ENCODE measurements around the gene COLEC11.
"Not testable (repeated sequence)": the region's sequence is repeated elsewhere in the genome, so short reads cannot be mapped to it uniquely, and the experiment has no call there.

The COLEC11 gene

DNA sequence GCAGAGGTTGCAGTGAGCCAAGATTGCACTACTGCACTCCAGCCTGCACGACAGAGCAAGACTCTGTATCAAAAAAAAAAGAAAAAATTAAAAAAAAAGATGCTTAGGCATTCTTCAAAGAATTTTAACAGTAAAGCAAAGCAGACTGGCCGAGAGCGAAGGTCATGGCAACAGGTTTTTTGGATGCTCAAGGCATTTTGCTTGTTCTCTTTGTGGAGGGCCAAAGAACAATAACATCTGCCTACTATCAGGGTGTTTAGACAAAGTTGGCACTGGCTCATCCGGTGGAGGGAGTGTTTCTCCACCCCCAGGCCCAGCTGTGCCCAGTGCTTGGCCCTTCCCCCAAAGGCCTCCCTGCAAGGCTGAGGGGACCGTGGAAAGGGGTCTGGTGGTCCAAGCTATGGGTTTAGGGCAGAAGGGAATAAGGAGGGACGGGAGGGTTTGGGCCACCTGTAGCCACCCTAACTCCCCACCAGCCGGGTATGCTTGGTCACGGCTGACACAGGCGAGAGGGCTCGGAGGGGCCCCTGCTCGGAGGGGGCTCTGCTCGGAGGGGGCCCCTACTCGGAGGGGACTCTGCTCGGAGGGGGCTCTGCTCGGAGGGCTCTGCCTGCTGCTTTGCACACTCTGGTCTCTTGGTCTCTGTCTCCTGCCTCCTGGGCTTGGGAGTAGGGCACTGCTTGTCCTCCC is 36.4 kb downstream of the COLEC11 start:
- no peak for TF ChIP-seq POLR2A (IDR thresholded peaks at IDR 0.05; ENCODE audit: low read depth, low read length)
- FAIRE-seq, result no peak
- DNase-seq (ENCODE audit: insufficient read length, low spot score), result no peak

DNA sequence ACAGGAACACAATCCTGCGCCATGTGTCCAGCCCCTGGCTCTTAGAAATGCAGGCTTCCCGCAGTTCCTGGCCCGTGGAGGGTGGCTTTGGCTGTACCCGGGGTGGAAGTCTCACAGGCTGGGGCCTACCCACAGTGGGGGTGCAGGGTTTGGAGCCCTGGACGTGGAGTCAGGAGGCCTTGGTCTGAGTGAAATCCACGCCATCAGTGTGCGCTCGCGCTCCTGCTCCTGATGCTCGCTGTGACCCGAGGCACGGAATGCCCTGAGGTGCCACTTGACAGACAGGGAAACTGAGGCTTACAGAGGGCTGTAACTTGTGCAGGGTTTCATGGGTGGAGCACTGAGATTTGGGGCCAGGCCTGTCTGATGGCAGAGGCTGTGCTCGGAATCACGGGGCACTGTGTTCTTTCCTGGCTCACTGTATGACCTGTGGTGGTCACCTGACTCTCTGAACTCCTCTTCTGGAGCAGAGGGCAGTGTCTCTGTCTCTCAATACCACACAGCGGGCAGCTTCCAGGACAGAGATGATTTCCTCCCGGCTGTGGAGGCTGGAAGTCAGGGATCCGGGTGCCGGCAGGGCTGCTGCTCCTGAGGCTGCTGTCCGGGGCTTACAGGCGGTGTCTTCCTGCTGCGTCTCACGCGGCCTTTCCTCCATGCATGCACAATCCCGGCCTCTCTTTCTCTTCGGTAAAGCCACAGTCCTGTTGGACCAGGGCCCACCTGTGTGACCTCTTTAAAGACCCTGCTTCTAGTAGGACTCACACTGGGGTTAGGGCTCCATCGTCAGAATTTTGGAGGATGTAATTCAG is 37.1 kb downstream of the COLEC11 start:
- FAIRE-seq, result no peak
- TF ChIP-seq POLR2A (IDR thresholded peaks at IDR 0.05; ENCODE audit: low read depth, low read length), result no peak
- DNase-seq (ENCODE audit: insufficient read length, low spot score), result no peak

DNA sequence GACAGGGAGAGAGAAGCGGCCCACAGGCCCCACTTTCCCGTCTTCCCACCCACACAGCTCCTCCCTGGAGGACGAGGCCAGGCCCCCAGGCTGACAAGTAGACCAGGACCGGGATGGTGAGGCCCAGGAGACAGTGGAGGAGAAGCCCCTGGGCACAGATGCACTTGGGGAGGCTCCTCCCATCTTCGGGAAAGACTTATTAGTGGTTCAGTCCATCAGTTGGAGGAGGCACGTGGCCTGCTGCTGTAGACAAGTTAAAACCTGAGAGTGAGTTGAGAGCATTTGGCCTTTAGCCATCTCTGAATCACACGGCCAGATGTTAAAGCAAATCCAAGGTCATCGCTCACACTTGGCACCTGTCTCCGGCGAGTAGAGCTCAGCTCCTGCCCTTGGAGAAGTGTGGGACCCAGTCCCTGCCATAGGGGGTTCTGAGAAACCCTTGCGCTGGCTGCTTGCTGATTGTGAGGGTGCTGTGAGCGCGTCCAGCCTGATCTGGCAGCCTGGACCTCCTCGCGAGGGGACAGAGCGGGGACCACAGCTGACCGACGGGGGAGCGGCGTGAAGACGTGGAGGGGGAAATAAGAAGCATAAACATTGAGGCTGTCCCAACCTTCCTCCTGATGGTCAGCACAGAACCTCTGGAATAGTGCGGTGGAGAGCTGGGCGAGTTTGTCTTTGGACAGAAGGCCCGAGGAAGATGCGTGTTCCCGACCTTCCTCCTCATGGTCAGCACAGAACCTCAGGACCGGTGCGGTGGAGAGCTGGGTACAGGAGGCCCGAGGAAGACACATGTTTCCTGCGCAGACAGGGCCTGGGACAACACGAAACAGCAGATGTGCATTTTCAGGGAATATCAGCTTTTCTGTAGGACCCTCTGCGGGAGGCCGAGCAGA is 38.4 kb downstream of the COLEC11 start:
- FAIRE-seq, result no peak
- no peak for TF ChIP-seq POLR2A (IDR thresholded peaks at IDR 0.05; ENCODE audit: low read depth, low read length)
- no peak for DNase-seq (ENCODE audit: insufficient read length, low spot score)

DNA sequence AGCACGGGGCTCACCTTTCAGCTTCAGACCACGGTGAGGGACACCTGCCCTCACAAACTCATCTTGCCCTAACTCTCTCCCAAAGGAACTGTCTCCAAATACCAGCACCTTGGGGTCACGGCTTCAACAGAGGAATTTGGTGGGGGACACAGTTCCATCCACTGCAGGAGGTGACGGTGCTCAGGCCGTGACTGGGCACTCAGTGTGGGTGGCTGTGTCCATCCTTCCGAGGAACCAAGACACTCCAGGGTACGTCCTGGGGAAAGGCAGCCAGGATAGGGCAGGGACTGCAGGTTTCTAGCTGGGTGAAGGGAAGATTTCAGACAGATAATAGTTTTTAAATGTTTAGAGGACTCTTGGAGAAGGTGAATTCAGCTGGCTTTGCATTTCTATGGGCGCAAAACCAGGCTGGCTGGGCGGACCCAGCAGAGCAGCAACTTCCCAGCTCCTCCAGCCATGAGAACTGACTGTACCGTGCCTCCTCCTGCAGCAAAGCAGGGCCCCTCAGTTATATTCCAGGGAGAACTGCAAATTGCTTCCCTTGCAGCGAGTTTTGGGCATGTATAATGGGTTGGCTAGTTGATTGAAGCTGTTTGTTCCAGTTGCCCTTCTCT is 39.2 kb downstream of the COLEC11 start:
- DNase-seq (ENCODE audit: insufficient read length, low spot score) (no peak), FAIRE-seq (no peak)

DNA sequence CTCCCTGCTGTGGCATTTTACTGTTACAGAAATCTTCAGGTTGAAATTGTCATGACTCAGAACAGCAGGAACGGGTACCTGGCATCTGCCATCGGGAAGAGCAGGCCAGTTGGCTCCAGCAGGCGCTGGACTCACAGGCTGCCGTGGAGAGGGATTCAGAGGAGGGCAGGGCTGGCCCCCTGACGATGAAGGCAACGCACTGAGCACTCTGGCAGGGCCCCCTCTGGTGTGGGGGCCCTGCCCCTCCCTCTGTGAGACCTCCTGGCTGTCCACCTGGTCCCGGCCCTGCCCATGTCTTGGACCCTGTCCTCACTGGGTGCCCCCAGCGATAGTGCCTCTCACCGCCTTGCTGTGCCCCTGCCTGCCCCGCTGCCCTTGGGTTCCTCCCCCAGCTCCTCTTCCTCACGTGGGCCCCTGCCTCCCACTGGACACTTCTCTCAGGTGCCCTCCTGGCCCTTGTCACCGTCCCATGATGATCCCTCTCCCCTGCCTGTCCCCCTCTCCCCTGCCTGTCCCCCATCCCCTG is 39.7 kb downstream of the COLEC11 start:
- no peak for TF ChIP-seq POLR2A (IDR thresholded peaks at IDR 0.05; ENCODE audit: low read depth, low read length)
- DNase-seq (ENCODE audit: insufficient read length, low spot score) (no peak), FAIRE-seq (no peak)

More for the DNA sequence above, 39.2 kb downstream of the COLEC11 start:
- no peak for TF ChIP-seq POLR2A (IDR thresholded peaks at IDR 0.05; ENCODE audit: low read depth, low read length)

DNA sequence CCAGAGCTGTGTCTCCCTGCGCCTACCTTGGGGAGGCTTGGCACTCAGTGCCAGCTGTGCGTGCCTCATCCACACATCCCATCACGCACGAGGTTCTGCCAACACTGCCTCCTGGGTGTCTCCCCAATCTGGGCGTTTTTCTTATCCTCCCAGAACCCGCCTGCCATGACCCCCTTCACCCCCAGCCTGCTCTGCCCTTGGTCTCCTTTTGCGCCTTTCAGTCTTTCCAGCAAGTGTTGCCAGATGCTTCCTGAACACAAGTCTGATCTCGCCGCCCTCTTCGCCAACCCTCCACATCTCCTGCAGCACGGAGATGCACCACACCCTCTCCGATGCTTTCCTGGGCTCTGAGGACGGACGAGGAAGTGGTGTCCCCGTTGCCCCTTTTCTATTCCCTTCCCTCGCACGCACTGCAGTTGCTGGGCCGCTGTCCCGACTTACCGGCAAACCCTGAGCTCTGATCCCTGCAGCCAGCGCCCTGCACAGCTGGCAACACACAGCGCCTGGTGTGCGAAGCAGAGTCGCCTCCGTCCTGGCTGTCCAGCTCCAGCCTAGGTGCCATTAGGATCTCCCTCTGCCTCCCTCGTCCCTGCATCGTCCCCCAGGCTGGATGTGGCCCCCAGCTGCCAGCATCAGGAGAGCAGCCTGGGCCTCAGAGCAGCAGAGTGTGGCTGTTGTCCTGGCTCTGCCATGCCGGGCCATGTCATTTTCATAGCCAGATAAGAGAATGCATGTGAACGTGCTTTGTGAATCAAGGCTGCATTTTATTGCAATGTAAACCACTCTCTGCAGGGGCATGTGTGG is 40.5 kb downstream of the COLEC11 start:
- no peak for TF ChIP-seq POLR2A (IDR thresholded peaks at IDR 0.05; ENCODE audit: low read depth, low read length)
- no peak for FAIRE-seq

DNA sequence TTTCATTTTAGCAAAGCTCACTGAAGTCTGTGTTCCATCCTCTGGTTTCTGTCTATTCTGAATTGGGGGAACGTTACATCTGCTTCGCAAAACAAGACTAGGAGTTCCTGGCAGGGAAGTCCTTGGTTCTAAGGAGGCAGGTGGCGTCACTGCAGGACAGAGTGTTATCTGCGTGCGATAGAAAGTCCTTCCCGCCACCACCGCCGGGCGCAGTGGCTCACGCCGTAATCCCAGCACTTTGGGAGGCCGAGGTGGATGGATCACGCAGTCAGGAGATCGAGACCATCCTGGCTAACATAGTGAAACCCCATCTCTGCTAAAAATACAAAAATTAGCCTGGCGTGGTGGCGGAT is 41.0 kb downstream of the COLEC11 start:
- not testable (repeated sequence) for FAIRE-seq; DNase-seq (ENCODE audit: insufficient read length, low spot score)

More for the DNA sequence above, 40.5 kb downstream of the COLEC11 start:
- DNase-seq (ENCODE audit: insufficient read length, low spot score), result no peak

DNA sequence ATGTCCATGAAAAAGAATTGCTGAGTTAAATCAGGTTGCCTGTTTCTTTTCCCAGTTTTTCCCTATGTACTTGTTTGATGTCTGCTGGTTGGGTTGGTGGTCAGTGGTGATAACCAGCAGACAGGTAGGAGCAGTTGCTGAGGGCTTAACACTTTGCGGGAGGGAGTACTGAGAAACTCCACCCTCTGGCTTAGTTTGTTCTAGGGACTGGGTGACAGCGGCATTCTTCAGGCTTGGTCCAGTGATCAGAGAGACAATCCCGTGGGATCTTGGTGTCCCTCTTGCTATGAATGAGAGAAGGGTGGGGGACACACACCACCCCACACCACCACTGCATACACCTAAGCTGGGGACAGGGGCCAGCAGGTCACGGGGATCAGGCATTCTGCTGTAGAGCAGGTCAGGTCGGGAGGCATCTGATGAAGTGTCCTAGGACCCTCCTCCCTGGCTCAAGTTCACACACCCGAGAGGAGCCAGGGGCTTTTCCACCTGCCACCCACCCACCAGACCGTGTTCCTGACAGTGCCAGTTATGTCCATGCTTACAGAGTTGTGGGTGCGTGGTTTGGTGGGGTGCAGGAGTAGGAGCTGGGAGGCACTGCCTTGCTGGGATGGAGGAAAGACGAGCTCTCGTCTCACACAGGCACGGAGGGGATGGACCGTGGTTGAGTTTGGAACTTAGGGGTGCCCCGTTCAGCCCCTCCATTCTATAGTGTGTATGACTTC is 41.8 kb downstream of the COLEC11 start:
- FAIRE-seq (no peak), DNase-seq (ENCODE audit: insufficient read length, low spot score) (no peak)
- TF ChIP-seq POLR2A (IDR thresholded peaks at IDR 0.05; ENCODE audit: low read depth, low read length), result no peak

DNA sequence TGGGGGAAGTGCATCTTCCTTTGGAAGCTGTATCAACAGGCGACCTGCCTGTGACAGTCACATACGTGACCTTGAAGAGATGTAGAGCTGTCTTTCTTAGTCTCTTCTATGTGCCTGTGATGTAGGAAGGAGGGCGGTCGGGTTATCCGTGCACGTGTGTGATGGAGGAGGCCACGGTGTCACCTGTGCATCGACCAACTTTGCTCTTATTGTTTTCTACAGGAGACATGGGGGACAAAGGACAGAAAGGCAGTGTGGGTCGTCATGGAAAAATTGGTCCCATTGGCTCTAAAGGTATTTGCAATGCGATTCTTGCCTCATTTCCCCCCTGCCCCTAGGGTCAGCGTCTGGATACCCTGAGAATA is 42.4 kb downstream of the COLEC11 start:
- no peak for DNase-seq (ENCODE audit: insufficient read length, low spot score)
- no peak for TF ChIP-seq POLR2A (IDR thresholded peaks at IDR 0.05; ENCODE audit: low read depth, low read length)
- no peak for FAIRE-seq

DNA sequence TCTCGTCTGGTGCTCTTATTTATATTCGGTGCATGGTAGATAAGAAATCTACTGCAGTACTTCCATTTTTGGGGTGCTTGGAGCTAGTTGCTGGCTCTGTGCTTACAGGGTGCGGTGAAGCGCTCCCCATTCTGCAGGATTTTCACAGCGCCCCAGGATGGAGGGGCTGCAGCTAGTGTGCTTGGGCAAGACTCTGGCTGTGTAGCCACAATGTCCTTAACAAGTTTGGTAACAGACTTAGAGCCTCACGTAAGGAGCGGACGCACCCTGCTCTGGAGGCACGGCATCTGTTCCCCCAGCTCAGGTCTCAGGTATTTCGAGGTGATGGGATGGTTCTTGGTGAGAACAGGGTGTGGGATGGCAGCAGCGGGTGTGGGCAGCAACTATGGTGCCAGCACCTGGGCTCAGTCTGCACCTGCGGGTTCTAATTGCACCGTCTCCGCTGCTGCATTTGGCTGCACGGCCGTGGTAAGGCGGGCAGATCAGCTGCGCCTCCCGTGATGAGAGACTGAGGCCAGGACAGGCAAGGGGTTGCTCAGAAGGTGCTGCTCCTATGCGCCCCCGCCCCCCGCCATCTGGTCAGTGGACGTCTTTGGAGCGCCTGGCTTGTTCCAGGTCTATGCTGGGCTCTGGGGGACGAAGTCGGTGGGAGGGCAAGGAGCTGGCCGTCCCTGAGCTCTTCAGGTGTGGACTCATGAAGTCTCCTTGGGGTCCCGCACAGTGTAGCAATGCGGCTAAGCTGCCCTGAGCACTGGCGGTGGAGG is 43.0 kb downstream of the COLEC11 start:
- FAIRE-seq, result no peak

DNA sequence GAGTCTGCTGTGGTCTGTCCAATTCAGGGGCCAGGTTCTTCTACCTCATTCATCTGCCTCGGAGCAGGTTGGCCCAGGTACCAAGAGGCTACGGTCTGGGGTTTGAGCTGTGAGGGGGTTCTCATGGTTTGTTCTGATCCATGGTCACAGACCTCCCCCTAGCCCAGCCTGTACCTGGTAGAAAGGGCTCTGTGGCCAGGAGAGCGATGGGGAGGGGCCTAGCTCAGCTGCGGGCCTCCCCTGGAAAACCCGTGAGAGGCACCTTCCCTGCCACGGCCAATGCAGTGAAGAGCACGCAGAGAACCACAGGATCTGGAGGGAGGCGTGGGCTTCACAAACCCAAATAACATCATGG is 43.5 kb downstream of the COLEC11 start:
- FAIRE-seq (no peak), DNase-seq (ENCODE audit: insufficient read length, low spot score) (no peak)
- TF ChIP-seq POLR2A (IDR thresholded peaks at IDR 0.05; ENCODE audit: low read depth, low read length), result no peak

More for the DNA sequence above, 43.0 kb downstream of the COLEC11 start:
- no peak for DNase-seq (ENCODE audit: insufficient read length, low spot score)
- no peak for TF ChIP-seq POLR2A (IDR thresholded peaks at IDR 0.05; ENCODE audit: low read depth, low read length)
